Endothelial cell of umbilical vein (primary cell): ENCODE data around the gene ABCB10.

Source experiments
- CTCF ChIP-seq, 2 donors: IDR thresholded peaks; 1 replicate in 1 of 2; 2 replicates in 1 of 2; pipeline ENCODE4 v1.5.1; 2011; ENCODE audit warnings: low read length in 2 of 2, mild to moderate bottlenecking in 2 of 2, moderate library complexity in 2 of 2, control low read depth in 1 of 2, inconsistent platforms in 1 of 2, low read depth in 1 of 2; ENCODE audit not compliant: insufficient read depth in 1 of 2; ENCODE audit errors: extremely low read depth in 1 of 2
- JUN ChIP-seq: IDR thresholded peaks from 2 replicates; pipeline ENCODE4 v1.6.1; 2011; ENCODE audit warnings: borderline replicate concordance, low read depth; ENCODE audit not compliant: insufficient read length, insufficient read depth
- POLR2A ChIP-seq: IDR thresholded peaks from 2 replicates; pipeline ENCODE4 v1.6.1; 2012; ENCODE audit warnings: low read depth, mild to moderate bottlenecking, control low read depth, low read length

GRCh38 chr1:229572286-229572685, 13.8 kb upstream of the ABCB10 start:
- TF ChIP-seq POLR2A (no peak), CTCF (IDR thresholded peaks at IDR 0.05; ENCODE audit: extremely low read depth in 1 of 2, insufficient read depth in 1 of 2, low read depth in 1 of 2, low read length in 2 of 2) (no peak), JUN (no peak)
